NB4 (cell line): ENCODE measurements around the gene KAT5.

Source experiments
- POLR2A ChIP-seq: IDR thresholded peaks from 2 replicates; pipeline ENCODE4 v1.6.1; 2011; ENCODE audit warnings: mild to moderate bottlenecking; ENCODE audit not compliant: insufficient read length; ENCODE audit errors: extremely low read depth
- TF ChIP-seq, protein P1 (sequence below): IDR thresholded peaks from one replicate; pipeline ENCODE4 v1.5.1; 2012; ENCODE audit warnings: low read depth, low read length

DNA sequence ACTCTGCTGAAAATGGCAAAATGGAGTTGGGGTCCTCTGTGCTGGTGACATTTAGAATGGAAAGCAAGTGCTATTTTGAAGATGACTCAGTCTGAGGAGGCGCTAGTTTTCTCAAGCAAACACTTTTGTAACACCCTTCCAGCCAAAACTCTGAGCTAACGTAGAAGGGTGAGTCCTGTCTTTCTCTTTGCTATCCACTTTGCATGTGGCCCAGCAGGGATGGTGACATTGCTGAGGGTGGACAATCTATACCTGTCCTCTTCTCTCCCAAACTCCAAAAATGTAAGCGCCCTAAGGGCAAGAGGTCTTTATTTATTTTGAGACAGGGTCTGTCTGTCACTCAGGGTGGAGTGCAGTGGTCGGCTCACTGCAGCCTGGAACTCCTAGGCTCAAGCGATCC is 3.6 kb upstream of the KAT5 start:
- TF ChIP-seq, protein P1, sequence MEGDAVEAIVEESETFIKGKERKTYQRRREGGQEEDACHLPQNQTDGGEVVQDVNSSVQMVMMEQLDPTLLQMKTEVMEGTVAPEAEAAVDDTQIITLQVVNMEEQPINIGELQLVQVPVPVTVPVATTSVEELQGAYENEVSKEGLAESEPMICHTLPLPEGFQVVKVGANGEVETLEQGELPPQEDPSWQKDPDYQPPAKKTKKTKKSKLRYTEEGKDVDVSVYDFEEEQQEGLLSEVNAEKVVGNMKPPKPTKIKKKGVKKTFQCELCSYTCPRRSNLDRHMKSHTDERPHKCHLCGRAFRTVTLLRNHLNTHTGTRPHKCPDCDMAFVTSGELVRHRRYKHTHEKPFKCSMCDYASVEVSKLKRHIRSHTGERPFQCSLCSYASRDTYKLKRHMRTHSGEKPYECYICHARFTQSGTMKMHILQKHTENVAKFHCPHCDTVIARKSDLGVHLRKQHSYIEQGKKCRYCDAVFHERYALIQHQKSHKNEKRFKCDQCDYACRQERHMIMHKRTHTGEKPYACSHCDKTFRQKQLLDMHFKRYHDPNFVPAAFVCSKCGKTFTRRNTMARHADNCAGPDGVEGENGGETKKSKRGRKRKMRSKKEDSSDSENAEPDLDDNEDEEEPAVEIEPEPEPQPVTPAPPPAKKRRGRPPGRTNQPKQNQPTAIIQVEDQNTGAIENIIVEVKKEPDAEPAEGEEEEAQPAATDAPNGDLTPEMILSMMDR: no peak
- no peak for TF ChIP-seq POLR2A
